ENCODE measurements around the gene ELAC2.
A peak's percentile ranks its signal among the peaks of the same experiment; 100 is the strongest.

Gene ELAC2

DNA sequence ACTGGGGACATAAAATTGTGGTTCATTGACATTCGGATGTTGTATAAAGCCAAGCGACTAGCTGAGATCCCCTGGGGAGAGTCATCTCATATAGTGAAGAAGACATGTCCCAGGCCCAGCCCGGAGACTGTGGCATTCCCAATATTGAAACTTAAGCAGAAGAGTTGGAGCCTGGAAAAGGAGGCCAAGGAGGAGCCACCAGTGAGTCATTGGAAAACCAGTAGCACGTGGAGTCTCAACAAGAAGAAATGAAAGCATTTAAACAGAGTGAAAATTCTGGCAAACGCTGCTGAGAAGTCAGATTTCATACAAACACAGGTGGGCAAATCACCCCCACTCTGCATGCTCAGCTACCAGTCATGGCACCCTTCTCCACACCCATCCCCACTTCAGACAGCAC lies 9.4 kb upstream of the ELAC2 start:
- TF ChIP-seq, protein P1, sequence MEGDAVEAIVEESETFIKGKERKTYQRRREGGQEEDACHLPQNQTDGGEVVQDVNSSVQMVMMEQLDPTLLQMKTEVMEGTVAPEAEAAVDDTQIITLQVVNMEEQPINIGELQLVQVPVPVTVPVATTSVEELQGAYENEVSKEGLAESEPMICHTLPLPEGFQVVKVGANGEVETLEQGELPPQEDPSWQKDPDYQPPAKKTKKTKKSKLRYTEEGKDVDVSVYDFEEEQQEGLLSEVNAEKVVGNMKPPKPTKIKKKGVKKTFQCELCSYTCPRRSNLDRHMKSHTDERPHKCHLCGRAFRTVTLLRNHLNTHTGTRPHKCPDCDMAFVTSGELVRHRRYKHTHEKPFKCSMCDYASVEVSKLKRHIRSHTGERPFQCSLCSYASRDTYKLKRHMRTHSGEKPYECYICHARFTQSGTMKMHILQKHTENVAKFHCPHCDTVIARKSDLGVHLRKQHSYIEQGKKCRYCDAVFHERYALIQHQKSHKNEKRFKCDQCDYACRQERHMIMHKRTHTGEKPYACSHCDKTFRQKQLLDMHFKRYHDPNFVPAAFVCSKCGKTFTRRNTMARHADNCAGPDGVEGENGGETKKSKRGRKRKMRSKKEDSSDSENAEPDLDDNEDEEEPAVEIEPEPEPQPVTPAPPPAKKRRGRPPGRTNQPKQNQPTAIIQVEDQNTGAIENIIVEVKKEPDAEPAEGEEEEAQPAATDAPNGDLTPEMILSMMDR (IDR thresholded peaks at IDR 0.05; ENCODE audit: insufficient read depth, low read length, poor library complexity, severe bottlenecking), result no peak
- Histone ChIP-seq H3K36me3 (ENCODE audit: control insufficient read depth, insufficient read depth, low read length) (no peaks in the 10 kb centered on the region), H3K27me3 (replicated peaks; ENCODE audit: control insufficient read depth, insufficient read depth, low read length) (no peaks in the 10 kb centered on the region), H3K4me3 (replicated peaks; ENCODE audit: low read depth, low read length) (no peak overlapping the region)
- DNase-seq (ENCODE audit: extremely low read depth, insufficient read length), result no peak

DNA sequence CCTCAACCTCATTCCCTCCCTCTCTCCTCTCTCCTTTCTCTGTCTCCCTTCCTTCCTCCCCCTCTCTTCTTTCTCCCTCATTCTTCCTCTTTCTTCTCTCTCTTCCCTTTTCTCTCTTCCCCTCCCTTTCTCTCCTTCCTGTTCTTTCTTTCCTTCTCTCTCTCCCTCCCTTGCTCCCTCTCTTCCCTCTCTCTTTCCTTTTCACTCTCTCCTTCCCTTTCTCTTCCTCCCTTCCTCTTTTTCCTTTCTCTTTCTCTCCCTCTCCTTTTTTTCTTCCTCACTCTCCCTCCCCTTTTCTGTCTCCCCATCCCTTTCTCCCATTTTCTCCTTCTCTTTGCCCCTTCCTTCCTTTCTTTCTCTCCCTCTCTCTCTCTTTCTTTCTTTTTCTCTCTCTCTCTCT lies 7.9 kb upstream of the ELAC2 start:
- TF ChIP-seq, protein P1 (IDR thresholded peaks at IDR 0.05; ENCODE audit: insufficient read depth, low read length, poor library complexity, severe bottlenecking), result no peak
- DNase-seq (ENCODE audit: extremely low read depth, insufficient read length), result no peak
- no peaks in the 10 kb centered on the region for H3K36me3 ChIP-seq (ENCODE audit: control insufficient read depth, insufficient read depth, low read length)

DNA sequence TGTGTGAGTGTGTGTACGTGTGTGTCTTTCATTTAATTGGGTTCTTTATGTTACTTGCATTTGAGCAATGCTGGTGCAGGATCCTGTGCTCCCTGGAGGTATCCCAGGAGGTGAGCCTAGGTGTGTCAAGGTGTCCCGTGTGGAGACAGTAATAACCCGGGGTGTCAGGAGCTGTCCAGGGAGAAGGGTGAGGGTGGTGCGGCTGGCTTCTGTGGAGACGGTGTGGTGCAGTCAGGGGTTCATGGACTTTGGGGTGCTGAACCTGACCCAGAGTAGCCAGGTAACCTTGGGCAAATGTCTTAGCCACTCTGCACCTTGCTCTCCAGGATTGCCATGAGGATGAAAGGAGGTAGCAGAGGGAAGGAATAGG lies 7.4 kb upstream of the ELAC2 start:
- Histone ChIP-seq H3K4me3 (replicated peaks; ENCODE audit: low read depth, low read length) (no peak overlapping the region), H3K27me3 (replicated peaks; ENCODE audit: control insufficient read depth, insufficient read depth, low read length) (no peaks in the 10 kb centered on the region), H3K36me3 (ENCODE audit: control insufficient read depth, insufficient read depth, low read length) (no peaks in the 10 kb centered on the region)
- TF ChIP-seq, protein P1 (IDR thresholded peaks at IDR 0.05; ENCODE audit: insufficient read depth, low read length, poor library complexity, severe bottlenecking), result no peak
- no peak for DNase-seq (ENCODE audit: extremely low read depth, insufficient read length)

More for the DNA sequence above, 7.9 kb upstream of the ELAC2 start:
- no peak overlapping the region for H3K4me3 ChIP-seq (replicated peaks; ENCODE audit: low read depth, low read length)
- H3K27me3 ChIP-seq (replicated peaks; ENCODE audit: control insufficient read depth, insufficient read depth, low read length), result no peaks in the 10 kb centered on the region

DNA sequence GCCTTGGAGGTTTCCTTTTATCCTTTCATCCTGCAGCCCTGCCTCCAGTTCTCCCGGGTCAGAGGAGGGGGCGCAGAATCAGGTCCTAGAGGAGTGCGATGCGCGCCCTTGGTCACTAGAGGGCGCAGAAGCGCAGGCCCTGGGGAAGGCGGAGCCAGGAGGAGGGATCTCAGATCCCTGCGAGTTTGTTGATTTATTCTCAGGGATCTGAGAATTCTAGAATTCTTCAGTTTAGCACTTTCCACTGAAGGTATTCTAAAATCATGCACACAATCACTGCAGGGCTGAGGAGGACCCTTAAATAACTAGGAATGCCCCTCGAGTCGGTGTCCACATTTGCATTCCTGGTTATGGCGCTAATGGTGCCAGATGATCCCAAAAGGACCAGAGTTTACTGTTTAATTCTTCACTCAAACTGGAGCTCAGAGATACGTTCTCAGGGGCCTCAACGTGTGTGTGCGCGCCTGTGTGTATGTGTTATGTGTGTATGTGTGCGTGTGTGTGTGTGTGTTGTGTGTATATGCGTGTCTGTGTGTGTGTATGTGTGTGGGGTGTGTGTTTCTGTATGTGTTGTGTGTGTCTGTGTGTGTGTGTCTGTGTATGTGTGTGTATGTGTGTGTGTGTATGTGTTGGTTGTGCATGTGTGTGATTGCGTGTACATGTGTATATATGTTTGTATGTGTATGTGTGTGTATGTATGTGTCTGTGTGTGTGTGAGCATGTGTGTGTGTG lies 6.9 kb upstream of the ELAC2 start:
- DNase-seq (ENCODE audit: extremely low read depth, insufficient read length), result peak; percentile 49

DNA sequence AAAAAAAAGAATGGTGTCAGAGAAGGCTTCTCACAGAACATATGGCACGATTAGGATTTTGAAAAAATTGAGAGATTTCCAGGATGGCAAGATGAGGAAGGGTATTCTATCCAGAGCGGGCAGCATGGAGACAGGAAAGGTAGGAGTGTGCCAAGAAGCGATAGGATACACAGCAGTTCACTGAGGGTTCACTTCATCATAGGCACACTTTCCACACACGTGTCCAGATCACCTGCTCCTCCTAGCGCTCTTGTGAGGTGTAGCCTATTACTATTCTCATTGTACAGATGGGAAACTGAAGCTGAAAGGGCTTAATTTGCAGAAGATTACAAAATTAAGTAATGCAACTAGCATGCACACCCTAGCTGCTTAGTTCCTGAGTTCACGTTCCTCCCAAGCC lies 6.2 kb upstream of the ELAC2 start:
- H3K4me3 ChIP-seq (replicated peaks; ENCODE audit: low read depth, low read length), result no peak overlapping the region
- H3K27me3 ChIP-seq (replicated peaks; ENCODE audit: control insufficient read depth, insufficient read depth, low read length), result no peaks in the 10 kb centered on the region
- H3K36me3 ChIP-seq (ENCODE audit: control insufficient read depth, insufficient read depth, low read length), result no peaks in the 10 kb centered on the region
- TF ChIP-seq, protein P1 (IDR thresholded peaks at IDR 0.05; ENCODE audit: insufficient read depth, low read length, poor library complexity, severe bottlenecking), result no peak
- no peak for DNase-seq (ENCODE audit: extremely low read depth, insufficient read length)

More for the DNA sequence above, 6.9 kb upstream of the ELAC2 start:
- H3K36me3 ChIP-seq (ENCODE audit: control insufficient read depth, insufficient read depth, low read length), result no peaks in the 10 kb centered on the region
- H3K4me3 ChIP-seq (replicated peaks; ENCODE audit: low read depth, low read length), result no peak overlapping the region
- TF ChIP-seq, protein P1 (IDR thresholded peaks at IDR 0.05; ENCODE audit: insufficient read depth, low read length, poor library complexity, severe bottlenecking), result peak; percentile 99
- H3K27me3 ChIP-seq (replicated peaks; ENCODE audit: control insufficient read depth, insufficient read depth, low read length), result no peaks in the 10 kb centered on the region
